ENCODE results near the gene STK32B.

Gene STK32B

DNA sequence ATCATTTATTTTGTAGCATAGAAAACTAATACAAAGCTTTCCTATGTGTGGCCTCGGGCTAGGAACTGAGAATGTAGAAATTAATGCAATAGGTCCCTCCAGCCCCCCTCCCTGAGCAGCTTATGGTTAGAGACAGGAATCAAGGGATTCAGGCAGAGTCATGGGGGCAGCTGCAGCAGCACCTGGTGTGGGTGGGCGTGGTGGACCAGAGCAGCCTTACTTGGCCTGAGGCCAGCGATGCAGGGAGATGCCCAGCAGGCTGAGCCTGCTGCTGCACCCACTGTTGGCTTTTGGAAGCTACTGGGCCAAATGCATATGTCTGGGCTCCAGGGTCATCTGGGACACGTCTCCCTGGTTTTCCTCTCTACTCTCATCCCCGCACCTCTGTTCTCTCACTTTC, 74.0 kb downstream of the STK32B start:
- TF ChIP-seq, protein P1, sequence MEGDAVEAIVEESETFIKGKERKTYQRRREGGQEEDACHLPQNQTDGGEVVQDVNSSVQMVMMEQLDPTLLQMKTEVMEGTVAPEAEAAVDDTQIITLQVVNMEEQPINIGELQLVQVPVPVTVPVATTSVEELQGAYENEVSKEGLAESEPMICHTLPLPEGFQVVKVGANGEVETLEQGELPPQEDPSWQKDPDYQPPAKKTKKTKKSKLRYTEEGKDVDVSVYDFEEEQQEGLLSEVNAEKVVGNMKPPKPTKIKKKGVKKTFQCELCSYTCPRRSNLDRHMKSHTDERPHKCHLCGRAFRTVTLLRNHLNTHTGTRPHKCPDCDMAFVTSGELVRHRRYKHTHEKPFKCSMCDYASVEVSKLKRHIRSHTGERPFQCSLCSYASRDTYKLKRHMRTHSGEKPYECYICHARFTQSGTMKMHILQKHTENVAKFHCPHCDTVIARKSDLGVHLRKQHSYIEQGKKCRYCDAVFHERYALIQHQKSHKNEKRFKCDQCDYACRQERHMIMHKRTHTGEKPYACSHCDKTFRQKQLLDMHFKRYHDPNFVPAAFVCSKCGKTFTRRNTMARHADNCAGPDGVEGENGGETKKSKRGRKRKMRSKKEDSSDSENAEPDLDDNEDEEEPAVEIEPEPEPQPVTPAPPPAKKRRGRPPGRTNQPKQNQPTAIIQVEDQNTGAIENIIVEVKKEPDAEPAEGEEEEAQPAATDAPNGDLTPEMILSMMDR (IDR thresholded peaks at IDR 0.05; ENCODE audit: low read depth, low read length, missing control alignments) = no peak
- DNase-seq (ENCODE audit: extremely low read depth, low read depth) = no peak
- no peak overlapping the region for H3K4me3 ChIP-seq (replicated peaks; ENCODE audit: low read depth, low read length)

DNA sequence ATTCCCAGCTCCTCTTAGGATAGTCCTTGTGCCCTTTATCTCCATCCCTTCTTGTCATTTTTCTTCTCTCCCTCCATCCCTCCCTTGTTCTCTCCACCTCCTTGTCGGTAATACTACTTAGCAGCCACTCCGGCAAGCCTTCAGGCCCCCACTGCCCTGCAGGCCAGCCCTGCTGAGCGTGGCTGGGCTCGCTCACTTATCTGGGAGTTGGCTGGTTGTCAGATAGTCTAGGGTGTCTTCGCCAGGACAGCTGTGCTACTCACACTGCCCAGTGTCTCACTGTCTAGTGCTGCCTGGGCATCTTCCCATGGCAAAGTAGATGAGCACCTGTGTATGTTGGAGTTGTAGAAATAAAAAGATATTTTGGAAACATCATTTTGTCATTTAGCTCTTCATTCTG, 75.0 kb downstream of the STK32B start:
- TF ChIP-seq, protein P1 (IDR thresholded peaks at IDR 0.05; ENCODE audit: low read depth, low read length, missing control alignments) = no peak
- DNase-seq (ENCODE audit: extremely low read depth, low read depth) = no peak
- H3K4me3 ChIP-seq (replicated peaks; ENCODE audit: low read depth, low read length) = no peak overlapping the region

GRCh38 chr4:5126857-5127256, 75.6 kb downstream of the STK32B start:
- DNase-seq (ENCODE audit: extremely low read depth, low read depth) = no peak
- TF ChIP-seq, protein P1 (IDR thresholded peaks at IDR 0.05; ENCODE audit: low read depth, low read length, missing control alignments) = no peak

GRCh38 chr4:5127556-5127955, 76.3 kb downstream of the STK32B start:
- no peak overlapping the region for H3K4me3 ChIP-seq (replicated peaks; ENCODE audit: low read depth, low read length)
- TF ChIP-seq, protein P1 (IDR thresholded peaks at IDR 0.05; ENCODE audit: low read depth, low read length, missing control alignments) = no peak
- no peak for DNase-seq (ENCODE audit: extremely low read depth, low read depth)

More at GRCh38 chr4:5126857-5127256, 75.6 kb downstream of the STK32B start:
- H3K4me3 ChIP-seq (replicated peaks; ENCODE audit: low read depth, low read length) = no peak overlapping the region

DNA sequence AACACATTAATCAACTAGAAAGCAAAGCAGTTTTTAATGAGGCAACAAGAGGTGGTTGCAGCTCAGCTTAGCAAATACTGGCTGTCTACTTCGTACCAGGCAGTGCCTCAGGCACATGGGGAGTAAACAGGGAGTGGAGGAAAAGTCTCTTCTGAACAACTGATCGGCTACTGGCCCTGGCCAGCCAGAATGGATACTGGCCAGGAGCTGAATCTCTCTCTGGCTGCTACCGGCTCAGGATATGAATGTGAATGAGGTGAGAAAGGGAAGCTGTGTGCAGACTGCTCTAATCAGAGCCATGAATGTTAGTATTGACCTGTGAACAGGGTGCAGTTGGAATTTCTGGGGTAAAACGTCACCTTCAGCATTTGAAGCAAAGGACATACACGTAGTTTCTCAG, 77.3 kb downstream of the STK32B start:
- H3K4me3 ChIP-seq (replicated peaks; ENCODE audit: low read depth, low read length) = no peak overlapping the region
- TF ChIP-seq, protein P1 (IDR thresholded peaks at IDR 0.05; ENCODE audit: low read depth, low read length, missing control alignments) = no peak
- no peak for DNase-seq (ENCODE audit: extremely low read depth, low read depth)

DNA sequence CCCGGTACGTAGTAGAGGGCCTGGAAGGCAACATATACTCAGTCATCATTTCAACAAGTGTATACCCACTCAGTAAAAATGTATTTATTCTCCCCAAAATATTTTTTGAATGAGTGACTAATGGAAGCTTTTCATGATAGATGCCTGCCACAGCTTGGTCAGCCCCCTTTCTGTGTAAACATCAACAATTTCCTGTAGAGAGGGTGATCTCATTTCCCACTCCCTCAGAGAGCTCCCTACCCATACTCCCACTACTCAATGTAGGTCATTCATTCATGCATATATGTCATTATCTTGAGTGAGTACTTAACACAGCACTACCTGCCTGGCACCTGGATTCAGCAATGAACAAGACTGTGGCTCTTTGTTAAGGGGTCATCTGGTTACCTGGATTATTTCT, 81.9 kb downstream of the STK32B start:
- no peak for DNase-seq (ENCODE audit: extremely low read depth, low read depth)
- H3K4me3 ChIP-seq (replicated peaks; ENCODE audit: low read depth, low read length) = no peak overlapping the region
- TF ChIP-seq, protein P1 (IDR thresholded peaks at IDR 0.05; ENCODE audit: low read depth, low read length, missing control alignments) = no peak

DNA sequence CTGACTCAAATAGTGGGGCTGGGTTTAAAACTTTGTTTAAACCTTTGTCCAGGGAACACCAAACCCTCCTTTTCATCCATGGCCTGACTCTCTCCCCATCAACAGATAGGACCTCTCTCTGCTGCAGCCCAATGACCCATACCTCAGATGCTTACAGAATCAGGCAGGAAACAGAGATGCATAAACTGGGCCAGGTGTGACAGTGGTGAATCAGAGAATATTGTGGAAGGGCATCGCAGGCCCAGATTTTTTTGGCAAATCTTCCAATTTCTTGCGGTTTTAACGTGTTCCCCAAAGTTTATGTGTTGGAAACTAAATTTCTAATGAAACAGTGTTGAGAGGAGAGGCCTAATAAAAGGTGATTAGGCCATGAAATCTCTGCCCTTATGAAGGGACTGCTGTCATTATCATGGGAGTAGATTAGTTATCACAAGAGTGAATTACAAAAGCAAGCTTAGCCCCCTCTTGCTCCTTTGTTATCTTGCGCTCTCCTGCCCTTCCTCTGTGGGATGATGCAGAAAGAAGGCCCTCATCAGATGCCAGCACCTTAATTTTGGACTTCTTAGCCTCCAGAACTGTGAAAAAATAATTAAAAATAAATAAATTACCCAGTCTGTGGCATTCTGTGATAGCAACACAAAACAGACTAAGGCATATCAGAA, 82.8 kb downstream of the STK32B start:
- TF ChIP-seq, protein P1 (IDR thresholded peaks at IDR 0.05; ENCODE audit: low read depth, low read length, missing control alignments) = no peak
- DNase-seq (ENCODE audit: extremely low read depth, low read depth) = no peak
- no peak overlapping the region for H3K4me3 ChIP-seq (replicated peaks; ENCODE audit: low read depth, low read length)
